Ishikawa (cell line): Measurements from ENCODE around the gene ZNF48.

Source experiments
- CEBPB ChIP-seq: IDR thresholded peaks from 2 replicates; pipeline ENCODE4 v1.6.1; 2012
- CREB1 ChIP-seq: IDR thresholded peaks from 2 replicates; pipeline ENCODE4 v1.6.1; 2012; ENCODE audit warnings: low read depth
- EGR1 ChIP-seq: IDR thresholded peaks from 2 replicates; pipeline ENCODE4 v1.6.1; 2012
- EP300 ChIP-seq: IDR thresholded peaks from 2 replicates; pipeline ENCODE4 v1.6.1; 2012; ENCODE audit warnings: borderline replicate concordance
- FOXM1 ChIP-seq: IDR thresholded peaks from 2 replicates; pipeline ENCODE4 v1.6.1; 2012; ENCODE audit warnings: low read depth, borderline replicate concordance
- TAF1 ChIP-seq: IDR thresholded peaks from 2 replicates; pipeline ENCODE4 v1.6.1; 2012; ENCODE audit warnings: low read depth, mild to moderate bottlenecking
- TCF12 ChIP-seq: IDR thresholded peaks from 2 replicates; pipeline ENCODE4 v1.6.1; 2012; ENCODE audit warnings: low read depth
- YY1 ChIP-seq: IDR thresholded peaks from 2 replicates; pipeline ENCODE4 v1.6.1; 2012; ENCODE audit warnings: low read depth
- ZBTB7A ChIP-seq: IDR thresholded peaks from 2 replicates; pipeline ENCODE4 v1.6.1; 2012; ENCODE audit warnings: low read depth
- TF ChIP-seq, protein P1 (sequence below): IDR thresholded peaks from 2 replicates; pipeline ENCODE4 v1.6.1; 2012

DNA sequence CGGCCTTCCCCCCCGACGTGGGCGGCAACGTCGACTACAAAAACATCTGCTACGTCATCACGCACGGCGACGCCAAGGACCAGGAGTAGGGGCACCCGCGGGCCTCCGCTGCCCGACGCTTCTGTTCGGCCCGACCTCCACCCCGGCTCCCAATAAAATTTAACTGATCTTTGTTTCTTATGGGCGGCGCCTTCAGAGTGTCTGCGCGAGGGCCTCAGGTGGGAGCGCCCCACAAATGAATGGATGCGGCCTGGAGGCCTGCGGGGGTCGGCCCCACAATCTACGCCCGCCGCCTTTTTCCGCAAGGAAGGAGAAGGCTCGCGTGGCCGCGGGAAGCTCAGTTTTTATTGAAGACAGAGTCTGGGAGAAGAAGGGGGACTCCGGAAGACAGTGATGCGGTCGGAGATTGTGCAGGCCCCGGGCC is 17.4 kb upstream of the ZNF48 start:
- TF ChIP-seq, protein P1, sequence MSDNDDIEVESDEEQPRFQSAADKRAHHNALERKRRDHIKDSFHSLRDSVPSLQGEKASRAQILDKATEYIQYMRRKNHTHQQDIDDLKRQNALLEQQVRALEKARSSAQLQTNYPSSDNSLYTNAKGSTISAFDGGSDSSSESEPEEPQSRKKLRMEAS, result peak; percentile 82
- TF ChIP-seq EP300 (peak; percentile 25; the same call in 1 of the 2 replicates), CREB1 (peak; percentile 78), EGR1 (peak; percentile 95), FOXM1 (no peak), TCF12 (0 out of 2 replicates have a peak, but pooled peaks have one; percentile 16), YY1 (no peak), TAF1 (peak; percentile 63), CEBPB (no peak), ZBTB7A (0 out of 2 replicates have a peak, but pooled peaks have one; percentile 41)
